IPS DF 6.9 (cell line): Measurements from ENCODE around the gene SLC10A3.
A peak's percentile ranks its signal among the peaks of the same experiment; 100 is the strongest.

ENCODE experiments used
- DNase-seq: peaks from one replicate; pipeline ENCODE4 v3.0.0-alpha.2; 2013; ENCODE audit warnings: low read depth, low spot score
- H3K27ac ChIP-seq: one replicate; pipeline ENCODE4 v1.5.1; 2013; ENCODE audit warnings: low read length, control low read depth
- H3K27me3 ChIP-seq: 2 replicates; pipeline ENCODE4 v1.6.1; 2013; ENCODE audit warnings: mild to moderate bottlenecking, low read length; ENCODE audit not compliant: control insufficient read depth, insufficient read depth
- H3K36me3 ChIP-seq: 2 replicates; pipeline ENCODE4 v1.6.1; 2013; ENCODE audit warnings: low read length; ENCODE audit not compliant: control insufficient read depth, insufficient read depth
- H3K4me1 ChIP-seq: 2 replicates; pipeline ENCODE4 v1.6.1; 2013; ENCODE audit warnings: low read length; ENCODE audit not compliant: control insufficient read depth, insufficient read depth
- H3K4me3 ChIP-seq: 2 replicates; pipeline ENCODE4 v1.5.1; 2013; ENCODE audit warnings: mild to moderate bottlenecking, low read length
- H3K9me3 ChIP-seq: 2 replicates; pipeline ENCODE4 v1.6.1; 2013; ENCODE audit warnings: low read length, inconsistent platforms; ENCODE audit not compliant: control insufficient read depth, insufficient read depth
- WGBS: extraction: QIAGEN DNeasy Blood & Tissue Kit; methylation state at CpG from one replicate; pipeline ENCODE4 v1.1.7; 2013; ENCODE audit warnings: mixed read lengths, missing lambda C conversion rate; ENCODE audit not compliant: insufficient read length, insufficient coverage; 5-methylcytosine and 5-hydroxymethylcytosine counted together

SLC10A3 gene, protein sequence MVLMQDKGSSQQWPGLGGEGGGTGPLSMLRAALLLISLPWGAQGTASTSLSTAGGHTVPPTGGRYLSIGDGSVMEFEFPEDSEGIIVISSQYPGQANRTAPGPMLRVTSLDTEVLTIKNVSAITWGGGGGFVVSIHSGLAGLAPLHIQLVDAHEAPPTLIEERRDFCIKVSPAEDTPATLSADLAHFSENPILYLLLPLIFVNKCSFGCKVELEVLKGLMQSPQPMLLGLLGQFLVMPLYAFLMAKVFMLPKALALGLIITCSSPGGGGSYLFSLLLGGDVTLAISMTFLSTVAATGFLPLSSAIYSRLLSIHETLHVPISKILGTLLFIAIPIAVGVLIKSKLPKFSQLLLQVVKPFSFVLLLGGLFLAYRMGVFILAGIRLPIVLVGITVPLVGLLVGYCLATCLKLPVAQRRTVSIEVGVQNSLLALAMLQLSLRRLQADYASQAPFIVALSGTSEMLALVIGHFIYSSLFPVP

DNA sequence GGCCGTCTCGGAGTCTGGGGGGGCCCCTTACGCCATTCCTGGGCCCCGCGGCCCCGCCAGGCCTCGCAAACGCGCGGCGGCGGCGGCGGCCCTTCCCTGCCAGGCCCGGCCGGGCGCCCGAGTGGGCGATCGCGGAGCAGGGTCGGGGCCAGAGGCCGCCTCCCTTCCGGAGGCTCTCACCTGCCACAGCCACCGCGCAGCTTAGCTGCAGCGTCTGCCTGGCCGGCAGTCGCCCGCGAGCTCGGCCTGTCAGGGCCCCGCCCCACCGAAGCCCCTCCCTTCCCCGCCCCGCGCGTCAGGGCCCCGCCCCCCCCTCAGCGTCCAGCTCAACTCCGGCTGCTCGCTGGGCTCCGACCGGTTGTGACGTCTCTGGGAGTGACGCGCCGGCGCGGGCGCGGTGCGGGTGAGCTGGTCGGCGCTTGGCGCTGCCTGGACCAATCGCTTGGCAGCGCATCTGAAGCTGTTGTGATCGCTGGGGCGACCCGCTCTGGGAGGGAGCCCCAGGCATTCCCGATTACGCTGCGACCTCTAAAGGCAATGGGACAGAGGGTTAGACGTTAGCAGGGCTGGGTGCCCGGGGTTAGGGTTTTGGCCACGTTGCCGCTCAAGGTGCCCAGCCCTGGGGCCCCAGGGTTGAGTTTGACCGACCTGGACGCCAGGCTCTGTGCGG, at the start of gene SLC10A3:
TSS of gene SLC10A3 (minus strand) at position 216 of the 670 bp plus-strand sequence. CDS start 1,689 bp downstream, outside the sequence.
- no peak within 1 kb of the TSS for H3K27ac ChIP-seq
- WGBS, result no CpG with 5 or more reads among the region's 71 CpGs

DNA sequence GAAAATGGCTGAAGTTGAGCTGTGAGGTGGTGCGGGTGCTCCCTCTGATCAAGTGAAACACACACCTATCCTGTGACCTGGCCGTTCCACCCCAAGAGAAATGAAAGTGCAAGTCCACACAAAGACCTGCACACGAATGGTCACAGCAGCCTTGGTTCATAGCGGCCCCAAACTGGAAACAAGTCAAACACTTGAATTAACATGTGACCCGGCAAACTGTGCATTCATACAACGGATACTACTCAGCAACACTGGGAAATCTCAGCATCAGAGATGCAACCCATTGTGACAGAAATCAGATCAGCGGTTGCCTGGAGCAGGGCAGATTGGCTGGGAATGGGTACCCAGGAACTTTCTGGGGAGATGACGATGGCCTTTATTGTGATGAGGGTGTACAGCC, 48.6 kb upstream of the SLC10A3 start:
- Histone ChIP-seq H3K27me3 (no peaks in the 10 kb centered on the region), H3K36me3 (peaks cover 9% of the 10 kb centered on the region), H3K27ac (no peak overlapping the region), H3K4me3 (no peak overlapping the region), H3K4me1 (no peaks in the 10 kb centered on the region), H3K9me3 (no peaks in the 10 kb centered on the region)
- DNase-seq, result no peak
- no CpG with 5 or more reads among the region's 8 CpGs for WGBS

More for the DNA sequence above, at the start of gene SLC10A3:
- H3K4me3 ChIP-seq, result peak within 1 kb of the TSS; percentile 53; the same call in 1 of the 2 replicates
- no peaks in the 10 kb centered on the region; the same call in 1 of the 2 replicates for H3K36me3 ChIP-seq
- peak; percentile 78 for DNase-seq
- H3K4me1 ChIP-seq, result peaks cover 2% of the 10 kb centered on the region; the same call in 1 of the 2 replicates
- H3K27me3 ChIP-seq, result no peaks in the 10 kb centered on the region
- H3K9me3 ChIP-seq, result no peaks in the 10 kb centered on the region

DNA sequence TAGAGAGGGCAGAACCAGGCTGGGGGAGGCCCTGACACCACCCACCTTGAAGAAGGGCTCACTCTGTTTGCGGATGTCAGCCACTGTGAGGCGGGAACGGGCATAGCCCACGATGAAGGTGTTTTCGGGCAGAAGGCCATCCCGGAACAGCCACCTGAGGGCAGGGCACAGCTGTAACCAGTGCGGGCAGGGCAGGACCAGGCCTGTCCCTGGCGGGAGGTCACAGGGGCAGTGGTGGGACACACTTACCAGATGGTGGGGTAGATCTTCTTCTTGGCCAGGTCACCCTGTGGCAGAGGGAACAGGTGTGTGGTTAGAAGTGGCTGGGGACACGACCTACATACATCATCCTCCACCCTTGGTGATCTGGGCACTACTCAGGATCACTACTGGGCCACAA, 45.5 kb upstream of the SLC10A3 start:
- DNase-seq, result no peak
- no peak overlapping the region for H3K4me3 ChIP-seq
- no peaks in the 10 kb centered on the region for H3K27me3 ChIP-seq
- no CpG with 5 or more reads among the region's 9 CpGs for WGBS
- H3K36me3 ChIP-seq, result peaks cover 15% of the 10 kb centered on the region
- H3K27ac ChIP-seq, result no peak overlapping the region
- H3K4me1 ChIP-seq, result no peaks in the 10 kb centered on the region
- H3K9me3 ChIP-seq, result no peaks in the 10 kb centered on the region

DNA sequence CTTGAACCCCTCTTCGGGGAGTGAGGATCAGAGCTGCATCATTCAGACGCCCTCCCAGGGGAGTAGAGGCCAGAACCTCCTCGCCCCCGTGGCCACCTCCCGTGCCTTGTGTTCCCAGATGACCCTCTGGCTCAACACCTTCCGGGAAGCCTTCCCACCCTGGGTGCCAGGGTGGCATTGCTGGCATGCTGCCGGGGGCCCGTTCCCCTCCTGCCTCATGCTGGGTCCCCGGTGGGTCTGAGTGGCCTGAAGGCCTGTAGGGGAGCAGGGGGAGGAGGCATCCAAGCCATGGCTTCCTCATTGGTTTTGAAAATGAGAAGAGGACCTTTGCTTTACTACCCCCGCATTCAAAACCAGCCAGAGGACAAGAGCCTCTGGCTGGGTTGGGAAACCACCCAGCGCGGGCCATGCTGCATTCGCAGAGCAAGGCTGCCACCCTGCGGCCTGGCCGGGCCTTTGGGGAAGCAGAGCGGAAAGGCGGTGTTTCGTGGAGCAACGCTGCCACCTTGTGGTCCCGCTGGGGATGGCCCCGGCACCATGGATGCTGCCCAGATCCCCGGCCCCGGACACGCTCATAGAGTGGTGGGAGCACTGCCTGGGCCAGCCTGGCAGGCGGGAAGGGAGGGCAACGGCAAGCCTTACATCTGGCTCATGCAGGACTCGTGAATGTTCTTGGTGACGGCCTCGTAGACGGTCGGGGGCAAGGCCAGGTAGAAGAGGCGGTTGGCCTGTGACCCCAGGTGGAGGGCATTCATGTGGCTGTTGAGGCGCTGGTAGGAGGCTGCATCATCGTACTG, 44.3 kb upstream of the SLC10A3 start:
- peaks cover 15% of the 10 kb centered on the region for H3K36me3 ChIP-seq
- no peaks in the 10 kb centered on the region for H3K4me1 ChIP-seq
- H3K27me3 ChIP-seq, result no peaks in the 10 kb centered on the region
- no CpG with 5 or more reads among the region's 34 CpGs for WGBS
- no peaks in the 10 kb centered on the region for H3K9me3 ChIP-seq
- no peak overlapping the region for H3K4me3 ChIP-seq
- H3K27ac ChIP-seq, result no peak overlapping the region
- no peak for DNase-seq

DNA sequence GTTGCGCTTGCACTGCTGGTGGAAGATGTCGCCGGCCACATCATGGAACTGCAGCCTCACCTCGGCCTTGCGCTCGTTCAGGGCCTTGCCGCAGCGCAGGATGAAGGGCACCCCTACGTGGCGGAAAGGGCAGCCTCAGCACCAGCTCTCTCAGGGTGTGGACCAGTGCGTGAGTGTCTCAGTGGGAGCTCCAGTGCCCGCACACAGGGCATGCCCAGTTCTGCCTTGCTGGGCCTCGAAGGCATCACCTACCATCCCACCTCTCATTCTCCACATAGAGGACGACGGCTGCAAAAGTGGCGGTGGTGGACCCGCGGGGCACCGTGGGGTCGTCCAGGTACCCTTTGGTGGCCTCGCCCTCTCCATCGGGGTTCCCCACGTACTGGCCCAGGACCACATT, 42.3 kb upstream of the SLC10A3 start:
- H3K9me3 ChIP-seq, result no peaks in the 10 kb centered on the region
- H3K4me3 ChIP-seq, result no peak overlapping the region
- no peak overlapping the region for H3K27ac ChIP-seq
- no peak for DNase-seq
- peaks cover 15% of the 10 kb centered on the region for H3K36me3 ChIP-seq
- WGBS, result no CpG with 5 or more reads among the region's 23 CpGs
- H3K27me3 ChIP-seq, result no peaks in the 10 kb centered on the region
- no peaks in the 10 kb centered on the region for H3K4me1 ChIP-seq

DNA sequence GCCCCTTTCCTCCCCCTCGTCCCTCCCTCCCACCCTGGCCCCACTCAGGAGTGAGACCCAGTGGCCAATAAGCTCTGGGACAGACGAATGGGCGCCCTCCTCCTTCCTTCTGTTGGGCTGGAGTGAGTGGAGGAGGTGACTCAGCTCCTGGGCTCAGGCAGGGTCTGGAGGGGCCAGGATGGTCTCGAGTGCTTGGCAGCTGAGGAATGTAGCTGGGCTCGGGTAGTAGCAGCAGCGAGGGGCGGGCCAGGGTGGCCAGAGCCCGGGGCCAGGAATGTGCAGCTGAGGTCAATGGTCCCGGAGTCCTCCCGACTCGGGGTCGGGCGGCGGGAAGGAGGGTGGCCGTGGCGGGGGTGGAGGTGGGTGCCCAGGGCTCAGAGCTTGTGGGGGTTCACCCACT, 41.2 kb upstream of the SLC10A3 start:
- Histone ChIP-seq H3K4me1 (no peaks in the 10 kb centered on the region; the same call in 1 of the 2 replicates), H3K27me3 (no peaks in the 10 kb centered on the region), H3K4me3 (no peak overlapping the region), H3K36me3 (peaks cover 15% of the 10 kb centered on the region), H3K9me3 (no peaks in the 10 kb centered on the region), H3K27ac (no peak overlapping the region)
- no peak for DNase-seq
- WGBS, result no CpG with 5 or more reads among the region's 16 CpGs

DNA sequence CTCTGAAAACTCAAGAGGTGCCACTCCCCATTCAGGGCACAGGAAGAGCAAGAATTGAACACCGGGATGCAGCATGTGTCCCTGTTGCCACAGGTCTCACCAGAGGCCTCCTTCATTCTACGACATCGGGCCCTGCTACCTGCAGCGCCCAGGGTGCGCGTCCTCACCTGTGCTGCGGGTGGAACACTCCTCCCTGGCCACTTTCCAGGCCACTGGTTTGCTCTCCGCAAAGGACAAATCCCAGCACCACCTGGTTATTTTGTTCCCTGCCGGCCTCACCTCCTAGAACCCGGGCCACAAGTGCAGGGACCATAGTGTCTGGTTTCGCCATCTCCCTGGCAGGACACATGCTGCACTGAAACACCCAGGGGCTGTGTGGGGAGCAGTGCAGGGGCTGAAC, 39.9 kb upstream of the SLC10A3 start:
- Histone ChIP-seq H3K36me3 (peaks cover 15% of the 10 kb centered on the region), H3K27me3 (no peaks in the 10 kb centered on the region), H3K9me3 (no peaks in the 10 kb centered on the region), H3K27ac (no peak overlapping the region), H3K4me3 (no peak overlapping the region), H3K4me1 (no peaks in the 10 kb centered on the region; the same call in 1 of the 2 replicates)
- DNase-seq, result no peak
- no CpG with 5 or more reads among the region's 11 CpGs for WGBS

DNA sequence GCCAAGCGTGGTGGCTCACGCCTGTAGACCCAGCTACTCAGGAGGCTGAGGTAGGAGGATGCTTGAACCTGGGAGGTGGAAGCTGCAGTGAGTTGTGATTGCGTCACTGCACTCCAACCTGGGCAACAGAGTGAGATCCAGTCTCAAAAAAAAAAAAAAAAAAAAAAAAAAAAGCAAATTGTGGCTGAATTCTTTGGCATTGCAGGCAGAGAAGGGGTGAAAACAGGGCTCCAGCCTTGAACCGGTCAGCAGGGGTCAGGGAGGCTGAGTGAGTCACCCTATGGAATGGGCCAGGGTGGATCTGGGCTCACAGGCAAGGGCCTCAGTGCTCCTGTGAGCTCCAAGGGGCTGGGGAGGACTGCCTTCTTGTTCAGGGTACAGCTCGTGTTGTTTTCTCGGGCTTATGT, 38.8 kb upstream of the SLC10A3 start:
- Histone ChIP-seq H3K4me1 (no peaks in the 10 kb centered on the region; the same call in 1 of the 2 replicates), H3K27me3 (no peaks in the 10 kb centered on the region), H3K36me3 (peaks cover 11% of the 10 kb centered on the region), H3K4me3 (no peak overlapping the region), H3K9me3 (no peaks in the 10 kb centered on the region), H3K27ac (no peak overlapping the region)
- WGBS, result no CpG with 5 or more reads among the region's 6 CpGs
- DNase-seq, result no peak

DNA sequence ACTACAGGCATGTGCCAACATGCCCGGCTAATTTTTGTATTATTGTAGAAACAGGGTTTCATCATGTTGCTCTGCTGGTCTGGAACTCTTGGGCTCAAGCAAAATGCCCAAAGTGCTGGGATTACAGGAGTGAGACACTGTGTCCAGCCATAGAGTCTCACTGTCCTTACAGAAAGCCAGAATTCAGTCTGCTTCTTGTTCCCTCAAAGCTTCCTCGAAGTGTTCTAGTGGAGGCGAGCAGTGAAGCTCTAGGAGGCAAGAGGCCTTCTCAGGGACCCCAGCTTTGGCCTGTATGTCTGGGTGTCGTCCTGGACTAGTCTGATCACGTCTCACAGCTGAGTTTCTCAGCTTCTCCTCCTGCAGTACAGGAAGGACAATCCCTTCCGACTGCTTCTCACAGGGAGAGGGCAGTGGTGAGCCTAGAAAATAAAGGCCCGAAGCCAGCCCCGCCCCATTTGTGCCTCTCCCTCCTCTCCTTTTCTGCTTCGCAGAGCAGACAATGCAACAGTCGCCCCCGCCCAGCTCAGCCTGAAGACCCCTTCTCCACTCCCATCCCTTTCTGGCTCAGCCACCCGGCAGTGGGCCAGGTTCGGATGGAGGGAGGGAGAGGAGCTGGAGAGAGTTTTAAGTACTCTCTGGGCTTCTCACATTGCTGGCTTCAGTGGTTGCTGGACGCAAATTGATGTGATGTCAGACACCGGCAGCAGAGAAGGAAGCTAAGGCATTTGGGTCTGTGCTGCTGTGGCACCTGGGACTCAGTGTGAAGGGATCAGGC, 36.7 kb upstream of the SLC10A3 start:
- Histone ChIP-seq H3K27me3 (no peaks in the 10 kb centered on the region), H3K36me3 (no peaks in the 10 kb centered on the region), H3K4me3 (peak overlapping the region; percentile 17; the same call in 1 of the 2 replicates), H3K27ac (no peak overlapping the region), H3K9me3 (no peaks in the 10 kb centered on the region), H3K4me1 (no peaks in the 10 kb centered on the region; the same call in 1 of the 2 replicates)
- WGBS, result no CpG with 5 or more reads among the region's 15 CpGs
- no peak for DNase-seq
